Adrenal gland (tissue), 5 donors: Measurements from ENCODE around the gene ECT2L.

Experiments
- POLR2A ChIP-seq, 2 donors: fragments of 450-650 bp; IDR thresholded peaks; one replicate each; pipeline ENCODE4 v1.6.1; 2017; ENCODE audit warnings: antibody characterized with exemption in 2 of 2, mild to moderate bottlenecking in 2 of 2, moderate library complexity in 1 of 2
- TF ChIP-seq, protein P1 (sequence below), 6 experiments: fragments of 450-650 bp in 4 of 6; fragments of 200-600 bp in 2 of 6; sonication (generic) in 1 of 6; IDR thresholded peaks; 1 replicate in 5 of 6; 2 replicates in 1 of 6; pipeline versions ENCODE4 v1.5.1 to v1.8.0; 2016 to 2021; ENCODE audit warnings: antibody characterized with exemption in 6 of 6, mild to moderate bottlenecking in 2 of 6, moderate library complexity in 1 of 6
- donor health status: DM: no; HTN: no; CAD: no.

- TF ChIP-seq, protein P1, sequence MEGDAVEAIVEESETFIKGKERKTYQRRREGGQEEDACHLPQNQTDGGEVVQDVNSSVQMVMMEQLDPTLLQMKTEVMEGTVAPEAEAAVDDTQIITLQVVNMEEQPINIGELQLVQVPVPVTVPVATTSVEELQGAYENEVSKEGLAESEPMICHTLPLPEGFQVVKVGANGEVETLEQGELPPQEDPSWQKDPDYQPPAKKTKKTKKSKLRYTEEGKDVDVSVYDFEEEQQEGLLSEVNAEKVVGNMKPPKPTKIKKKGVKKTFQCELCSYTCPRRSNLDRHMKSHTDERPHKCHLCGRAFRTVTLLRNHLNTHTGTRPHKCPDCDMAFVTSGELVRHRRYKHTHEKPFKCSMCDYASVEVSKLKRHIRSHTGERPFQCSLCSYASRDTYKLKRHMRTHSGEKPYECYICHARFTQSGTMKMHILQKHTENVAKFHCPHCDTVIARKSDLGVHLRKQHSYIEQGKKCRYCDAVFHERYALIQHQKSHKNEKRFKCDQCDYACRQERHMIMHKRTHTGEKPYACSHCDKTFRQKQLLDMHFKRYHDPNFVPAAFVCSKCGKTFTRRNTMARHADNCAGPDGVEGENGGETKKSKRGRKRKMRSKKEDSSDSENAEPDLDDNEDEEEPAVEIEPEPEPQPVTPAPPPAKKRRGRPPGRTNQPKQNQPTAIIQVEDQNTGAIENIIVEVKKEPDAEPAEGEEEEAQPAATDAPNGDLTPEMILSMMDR (IDR thresholded peaks at IDR 0.05): no peak
- TF ChIP-seq POLR2A (IDR thresholded peaks at IDR 0.05): no peak
These were observed 52.6 kb downstream of the ECT2L start for GRCh38 chr6:138848461-138848860.
